Transverse colon (tissue), 4 donors: ENCODE results near the gene SASH3. TPM values are rescaled to one million over a fixed set of nuclear protein-coding genes. Genes with fewer than 3 reads are reported as not detected.
A peak's percentile ranks its signal among the peaks of the same experiment; 100 is the strongest.

ENCODE experiments used
- DNase-seq: peaks from one replicate; pipeline ENCODE4 v3.0.0-alpha.2; 2019
- H3K27ac ChIP-seq, 4 donors: fragments of 200-600 bp; sonication (generic); 2 replicates each; pipeline ENCODE4 v1.5.1; 2016 to 2018; ENCODE audit warnings: inconsistent platforms in 4 of 4
- H3K27me3 ChIP-seq: fragments of 200-600 bp; sonication (generic); 2 replicates; pipeline ENCODE4 v1.5.1; 2017; ENCODE audit warnings: inconsistent platforms
- H3K36me3 ChIP-seq, 4 donors: fragments of 200-600 bp; sonication (generic); 2 replicates each; pipeline ENCODE4 v1.5.1; 2017 to 2019; ENCODE audit warnings: inconsistent platforms in 4 of 4
- H3K4me1 ChIP-seq, 4 donors: fragments of 200-600 bp; sonication (generic); 2 replicates each; pipeline ENCODE4 v1.5.1; 2017 to 2020; ENCODE audit warnings: inconsistent platforms in 4 of 4
- H3K4me3 ChIP-seq, 4 donors: fragments of 200-600 bp; sonication (generic); 1 replicate in 1 of 4; 2 replicates in 3 of 4; pipeline versions ENCODE4 v1.5.1 to v1.6.1; 2017 to 2019; ENCODE audit warnings: inconsistent platforms in 4 of 4
- H3K9me3 ChIP-seq, 2 donors: fragments of 200-600 bp; sonication (generic); 2 replicates each; pipeline ENCODE4 v1.5.1; 2017 to 2019; ENCODE audit warnings: inconsistent platforms in 2 of 2
- EP300 ChIP-seq: sonication (generic); formaldehyde crosslinking; IDR thresholded peaks from one replicate; pipeline ENCODE4 v1.6.1; 2017; ENCODE audit warnings: antibody characterized with exemption, low read depth
- POLR2A ChIP-seq: fragments of 450-650 bp; IDR thresholded peaks from one replicate; pipeline ENCODE4 v1.6.1; 2016; ENCODE audit warnings: antibody characterized with exemption, mild to moderate bottlenecking, moderate library complexity
- POLR2AphosphoS5 ChIP-seq, 3 donors: sonication (generic); formaldehyde crosslinking; IDR thresholded peaks; one replicate each; pipeline ENCODE4 v1.6.1; 2016; ENCODE audit warnings: antibody characterized with exemption in 3 of 3
- WGBS, 2 donors: methylation state at CpG; one replicate each; pipeline ENCODE4 v1.1.5; 2018; ENCODE audit warnings: low coverage in 1 of 2; 5-methylcytosine and 5-hydroxymethylcytosine counted together
- in situ Hi-C, 4 donors: fragments of 200-750 bp; cut with MboI; loops; one replicate each; pipeline versions ENCODE4 v1.15.0 to v1.15.1; 2017; ENCODE audit warnings: low sequenced_read_pairs in 3 of 4, low pct_ligation_motif_present in 1 of 4, low pct_unique_long_range_greater_than_20kb in 1 of 4
- intact Hi-C: fragments of 100-400 bp; cut with DNase I; formaldehyde crosslinking; loops from one replicate; pipeline ENCODE4 v1.15.1; 2023; ENCODE audit warnings: low total_unique reads
- total RNA-seq, 4 donors: library from RNA; depleted of rRNA; stranded (reverse); fragments of >200 nt; gene quantifications; one replicate each; pipeline ENCODE4 v1.1.0, GENCODE V29; 2016
- TF ChIP-seq, protein P1 (sequence below), 5 experiments: fragments of 200-600 bp in 3 of 5; fragments of 450-650 bp in 2 of 5; sonication (generic) in 3 of 5; IDR thresholded peaks; 1 replicate in 2 of 5; 2 replicates in 3 of 5; pipeline ENCODE4 v1.5.1; 2016 to 2017; ENCODE audit warnings: antibody characterized with exemption in 5 of 5, inconsistent platforms in 3 of 5, mild to moderate bottlenecking in 2 of 5, moderate library complexity in 1 of 5

Gene SASH3
- total RNA-seq, 4 donors from 2014 or later, result 1.6 to 20.9 (median 11.1) TPM

GRCh38 chrX:129746557-129747470, 32.9 kb upstream of the SASH3 start:
- no peaks in the 10 kb centered on the region for H3K27me3 ChIP-seq
- no peak for DNase-seq
- in situ Hi-C loops (no loop called here), intact Hi-C loops (no loop called here)
- H3K9me3 ChIP-seq, result no peaks in the 10 kb centered on the region
- H3K4me1 ChIP-seq, result no peaks in the 10 kb centered on the region
- no peaks in the 10 kb centered on the region for H3K36me3 ChIP-seq
- H3K4me3 ChIP-seq, result no peak overlapping the region
- 77% methylated on average over 7 of the region's 7 CpGs; no CpG with 5 or more reads in 1 of the 2 donors for WGBS, 2 donors
- H3K27ac ChIP-seq, result no peak overlapping the region
- TF ChIP-seq POLR2AphosphoS5 (IDR thresholded peaks at IDR 0.05), result no peak
- no peak for TF ChIP-seq POLR2A
- no peak for TF ChIP-seq EP300
- TF ChIP-seq, protein P1, sequence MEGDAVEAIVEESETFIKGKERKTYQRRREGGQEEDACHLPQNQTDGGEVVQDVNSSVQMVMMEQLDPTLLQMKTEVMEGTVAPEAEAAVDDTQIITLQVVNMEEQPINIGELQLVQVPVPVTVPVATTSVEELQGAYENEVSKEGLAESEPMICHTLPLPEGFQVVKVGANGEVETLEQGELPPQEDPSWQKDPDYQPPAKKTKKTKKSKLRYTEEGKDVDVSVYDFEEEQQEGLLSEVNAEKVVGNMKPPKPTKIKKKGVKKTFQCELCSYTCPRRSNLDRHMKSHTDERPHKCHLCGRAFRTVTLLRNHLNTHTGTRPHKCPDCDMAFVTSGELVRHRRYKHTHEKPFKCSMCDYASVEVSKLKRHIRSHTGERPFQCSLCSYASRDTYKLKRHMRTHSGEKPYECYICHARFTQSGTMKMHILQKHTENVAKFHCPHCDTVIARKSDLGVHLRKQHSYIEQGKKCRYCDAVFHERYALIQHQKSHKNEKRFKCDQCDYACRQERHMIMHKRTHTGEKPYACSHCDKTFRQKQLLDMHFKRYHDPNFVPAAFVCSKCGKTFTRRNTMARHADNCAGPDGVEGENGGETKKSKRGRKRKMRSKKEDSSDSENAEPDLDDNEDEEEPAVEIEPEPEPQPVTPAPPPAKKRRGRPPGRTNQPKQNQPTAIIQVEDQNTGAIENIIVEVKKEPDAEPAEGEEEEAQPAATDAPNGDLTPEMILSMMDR (IDR thresholded peaks at IDR 0.05), result no peak

DNA sequence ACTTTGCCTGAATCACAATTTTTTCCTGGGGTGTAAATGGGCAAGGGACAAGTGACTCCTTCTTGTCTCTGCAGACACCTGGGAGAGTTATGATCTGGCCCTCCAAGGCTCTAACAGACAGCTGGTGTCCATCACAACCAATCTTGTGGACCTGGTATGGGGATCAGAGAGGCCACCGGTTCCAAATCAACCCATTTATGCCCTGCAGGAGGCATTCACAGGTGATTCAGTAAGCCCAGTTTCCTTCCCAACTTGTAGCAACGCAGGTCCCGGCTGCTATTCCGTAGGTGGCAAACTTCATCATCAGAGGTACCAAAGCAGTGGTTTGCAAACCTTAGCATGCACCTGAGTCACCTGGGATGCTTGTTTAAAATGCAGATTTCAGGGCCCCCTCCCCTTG, 32.2 kb upstream of the SASH3 start:
- intact Hi-C loops (no loop called here), in situ Hi-C loops (no loop called here)
- H3K27ac ChIP-seq, result no peak overlapping the region
- H3K9me3 ChIP-seq, result no peaks in the 10 kb centered on the region
- H3K4me3 ChIP-seq, result no peak overlapping the region
- TF ChIP-seq POLR2A, result no peak
- TF ChIP-seq, protein P1 (IDR thresholded peaks at IDR 0.05), result no peak
- TF ChIP-seq POLR2AphosphoS5 (IDR thresholded peaks at IDR 0.05), result no peak
- TF ChIP-seq EP300, result no peak
- no peaks in the 10 kb centered on the region for H3K27me3 ChIP-seq
- H3K4me1 ChIP-seq, result no peaks in the 10 kb centered on the region
- no peaks in the 10 kb centered on the region for H3K36me3 ChIP-seq
- 89% methylated on average over 4 of the region's 4 CpGs; no CpG with 5 or more reads in 1 of the 2 donors for WGBS, 2 donors
- DNase-seq, result no peak

DNA sequence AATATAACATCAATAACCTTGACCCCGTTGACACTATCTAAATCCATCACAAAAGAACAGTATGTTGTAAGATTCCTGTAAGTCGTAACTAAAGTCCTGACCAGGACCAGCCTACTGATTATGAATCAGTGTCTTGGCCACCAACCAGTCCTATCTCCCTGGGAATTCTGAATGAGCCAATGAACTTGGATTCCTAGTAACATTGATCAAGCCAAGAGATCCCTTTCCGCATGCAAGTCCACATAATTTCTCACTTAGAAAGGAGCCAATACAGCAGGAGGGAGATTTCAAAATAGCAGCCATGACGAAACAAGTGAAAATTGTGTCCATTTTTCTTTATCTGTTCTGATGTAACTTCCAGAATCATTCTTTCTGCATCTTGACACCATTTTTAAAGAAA, 31.4 kb upstream of the SASH3 start:
- intact Hi-C loops, result no loop called here
- H3K27ac ChIP-seq, result peak overlapping the region in 1 of 4 donors; percentile 30
- no peaks in the 10 kb centered on the region for H3K9me3 ChIP-seq
- H3K36me3 ChIP-seq, result no peaks in the 10 kb centered on the region
- H3K4me1 ChIP-seq, result no peaks in the 10 kb centered on the region
- H3K27me3 ChIP-seq, result no peaks in the 10 kb centered on the region
- 73 to 100% methylated on average over 1 to 4 of the region's 4 CpGs for WGBS, 2 donors
- no peak for DNase-seq
- no peak overlapping the region for H3K4me3 ChIP-seq
- TF ChIP-seq POLR2AphosphoS5 (IDR thresholded peaks at IDR 0.05), result peak in 1 of 3 donors; percentile 8
- TF ChIP-seq, protein P1 (IDR thresholded peaks at IDR 0.05), result no peak
- TF ChIP-seq POLR2A, result no peak
- no peak for TF ChIP-seq EP300
- in situ Hi-C loops, result no loop called here

- WGBS, 2 donors, result 63% methylated on average over 2 of the region's 2 CpGs; no CpG with 5 or more reads in 1 of the 2 donors
Observed at GRCh38 chrX:129749069-129749468, 30.7 kb upstream of the SASH3 start.

More at GRCh38 chrX:129749069-129749468, 30.7 kb upstream of the SASH3 start:
- Histone ChIP-seq H3K27ac (peak overlapping the region in 1 of 4 donors; percentile 30), H3K4me1 (no peaks in the 10 kb centered on the region), H3K36me3 (no peaks in the 10 kb centered on the region), H3K9me3 (no peaks in the 10 kb centered on the region), H3K27me3 (no peaks in the 10 kb centered on the region), H3K4me3 (no peak overlapping the region)
- in situ Hi-C loops, result no loop called here
- DNase-seq, result no peak
- intact Hi-C loops, result no loop called here
- TF ChIP-seq POLR2A (no peak), POLR2AphosphoS5 (IDR thresholded peaks at IDR 0.05) (no peak), EP300 (no peak)
- TF ChIP-seq, protein P1 (IDR thresholded peaks at IDR 0.05), result no peak
